IPS-18c (cell line): ENCODE results near the gene ZNF263.
A peak's percentile ranks its signal among the peaks of the same experiment; 100 is the strongest.

Experiments used
- H3K4me3 ChIP-seq: 2 replicates; pipeline ENCODE4 v1.7.0; 2013; ENCODE audit warnings: low read depth, mild to moderate bottlenecking, low read length, moderate library complexity; ENCODE audit not compliant: insufficient read depth
- H3K9me3 ChIP-seq: one replicate; pipeline ENCODE4 v1.6.1; 2013; ENCODE audit warnings: mild to moderate bottlenecking, low read length, moderate library complexity; ENCODE audit not compliant: control insufficient read depth, insufficient read depth

The ZNF263 gene

GRCh38 chr16:3295783-3296182, 12.5 kb downstream of the ZNF263 start:
- Histone ChIP-seq H3K4me3 (no peak overlapping the region), H3K9me3 (peaks cover 12% of the 10 kb centered on the region)

GRCh38 chr16:3304370-3304769, 21.1 kb downstream of the ZNF263 start:
- Histone ChIP-seq H3K4me3 (no peak overlapping the region; the same call in none of the 2 replicates), H3K9me3 (peaks cover 27% of the 10 kb centered on the region)

DNA sequence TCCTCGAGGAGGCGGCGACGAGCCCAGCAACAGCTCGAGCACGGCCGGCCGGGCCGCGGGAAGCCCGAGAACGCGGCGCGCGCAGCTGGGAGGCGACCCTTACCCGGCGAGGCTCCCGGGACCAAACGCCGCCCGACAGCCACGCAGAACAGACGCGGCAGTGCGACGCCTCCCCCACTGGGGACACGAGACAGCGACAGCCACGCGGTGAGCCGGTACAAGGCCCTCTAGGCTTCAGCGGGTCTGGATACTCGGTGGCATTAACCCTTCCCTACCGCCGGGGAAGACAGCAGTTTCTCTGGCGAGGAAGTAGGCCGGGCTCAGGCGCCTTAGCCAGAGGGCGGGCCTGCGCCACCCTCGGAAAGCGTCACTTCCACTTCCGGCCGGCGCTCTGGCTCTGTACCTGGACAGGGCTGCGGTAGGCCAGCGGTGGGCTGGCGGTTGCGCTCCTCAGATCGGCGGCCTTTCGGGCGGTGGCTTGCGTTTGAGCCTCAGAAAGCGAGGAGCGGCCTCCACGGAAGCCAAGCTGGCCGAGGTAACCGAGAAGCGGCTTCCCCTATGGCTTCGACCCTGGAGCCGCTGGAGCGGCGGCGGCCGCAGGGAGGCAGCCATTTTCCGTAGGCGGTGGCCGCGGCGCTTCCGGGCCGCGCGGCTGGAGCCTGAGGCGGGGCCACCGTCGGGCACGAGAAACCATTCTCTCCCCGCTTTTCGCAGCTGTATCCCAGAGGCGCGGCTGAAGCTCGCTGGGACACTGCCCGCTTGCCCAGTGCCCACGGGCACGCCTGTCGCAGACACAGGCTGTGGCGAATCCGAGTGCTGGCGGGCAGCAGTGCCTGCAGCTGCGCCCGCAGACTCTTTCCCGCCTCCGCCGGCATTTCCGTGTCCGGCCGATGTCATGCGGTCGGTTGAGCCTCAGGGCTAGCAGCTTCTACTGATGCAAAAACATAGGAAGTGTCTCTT, 22.1 kb downstream of the ZNF263 start, which contains the start of the genes TIGD7 and ZNF75A:
Gene TIGD7, minus strand, starts transcription at position 322 of the 960 bp plus-strand sequence. CDS start 4,816 bp downstream, outside the sequence.
Gene ZNF75A, plus strand, starts transcription at position 389 of the 960 bp plus-strand sequence. CDS start 2,932 bp downstream, outside the sequence.
- H3K4me3 ChIP-seq: peak within 1 kb of the TSS; percentile 88
- peaks cover 29% of the 10 kb centered on the region for H3K9me3 ChIP-seq

- Histone ChIP-seq H3K4me3 (peak overlapping the region; percentile 88), H3K9me3 (peaks cover 29% of the 10 kb centered on the region)
Measured at GRCh38 chr16:3306078-3306477, 22.8 kb downstream of the ZNF263 start.

DNA sequence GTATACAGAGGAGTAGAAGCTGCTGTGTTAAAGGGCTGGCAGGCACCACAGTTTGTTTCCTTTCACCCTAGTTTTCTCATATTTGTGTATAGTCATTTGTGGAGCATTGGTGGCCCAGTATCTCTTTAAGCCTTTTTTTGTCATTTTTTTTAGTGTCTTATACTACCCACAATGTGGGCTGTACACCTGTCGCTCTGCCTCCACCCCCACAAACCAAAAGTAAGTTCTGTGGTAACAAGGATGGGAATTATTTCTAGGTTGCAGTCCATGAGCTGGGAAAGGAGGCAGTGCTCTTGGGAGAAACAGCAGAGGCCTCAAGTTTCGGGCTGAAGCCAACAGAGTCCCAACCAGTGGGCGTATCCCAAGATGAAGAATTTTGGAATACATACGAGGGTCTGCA, 28.2 kb downstream of the ZNF263 start:
- no peak overlapping the region for H3K4me3 ChIP-seq
- H3K9me3 ChIP-seq: peaks cover 39% of the 10 kb centered on the region

DNA sequence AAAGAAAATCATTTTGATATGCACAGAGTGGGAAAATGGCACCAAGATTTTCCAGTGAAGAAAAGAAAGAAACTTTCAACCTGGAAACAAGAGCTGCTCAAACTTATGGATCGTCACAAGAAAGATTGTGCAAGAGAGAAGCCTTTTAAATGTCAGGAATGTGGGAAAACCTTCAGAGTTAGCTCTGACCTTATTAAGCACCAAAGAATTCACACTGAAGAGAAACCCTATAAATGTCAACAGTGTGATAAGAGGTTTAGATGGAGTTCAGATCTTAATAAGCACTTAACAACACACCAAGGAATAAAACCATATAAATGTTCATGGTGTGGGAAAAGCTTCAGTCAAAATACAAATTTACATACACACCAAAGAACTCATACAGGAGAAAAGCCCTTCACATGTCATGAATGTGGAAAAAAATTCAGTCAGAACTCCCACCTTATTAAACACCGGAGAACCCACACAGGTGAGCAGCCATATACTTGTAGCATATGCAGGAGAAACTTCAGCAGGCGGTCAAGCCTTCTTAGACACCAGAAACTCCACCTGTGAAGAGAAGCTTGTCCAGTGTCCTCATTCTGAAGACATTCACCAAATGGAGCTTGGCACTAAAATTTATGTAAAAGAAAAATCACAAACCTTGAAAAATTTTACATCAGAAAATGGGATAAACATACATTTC, 34.2 kb downstream of the ZNF263 start:
- peaks cover 37% of the 10 kb centered on the region for H3K9me3 ChIP-seq
- no peak overlapping the region for H3K4me3 ChIP-seq

- peaks cover 26% of the 10 kb centered on the region for H3K9me3 ChIP-seq
- no peak overlapping the region for H3K4me3 ChIP-seq
Measured at GRCh38 chr16:3321816-3322215, 38.5 kb downstream of the ZNF263 start.

DNA sequence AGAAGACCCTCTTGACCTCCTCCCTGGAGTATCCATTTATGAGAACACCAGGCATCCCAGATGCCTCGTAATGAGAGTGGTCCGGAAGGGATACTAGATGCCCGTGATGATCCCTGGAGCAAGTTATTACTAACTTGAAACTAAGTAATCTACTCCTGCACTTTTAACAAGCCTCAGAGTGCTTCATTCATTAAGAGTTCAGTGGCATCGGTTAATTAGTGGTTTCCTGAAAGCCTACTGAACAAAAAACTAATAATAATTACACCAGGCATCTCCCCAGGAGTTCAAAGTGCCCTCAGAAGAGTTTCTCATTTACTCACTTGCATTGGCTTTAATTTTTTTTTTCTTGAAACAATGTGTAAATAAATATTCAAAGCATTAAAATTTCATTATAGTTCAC, 44.2 kb downstream of the ZNF263 start:
- Histone ChIP-seq H3K4me3 (no peak overlapping the region), H3K9me3 (peaks cover 4% of the 10 kb centered on the region)

- peaks cover 4% of the 10 kb centered on the region for H3K9me3 ChIP-seq
- no peak overlapping the region for H3K4me3 ChIP-seq
Measured at GRCh38 chr16:3328104-3328503, 44.8 kb downstream of the ZNF263 start.

GRCh38 chr16:3328643-3329042, 45.4 kb downstream of the ZNF263 start:
- Histone ChIP-seq H3K9me3 (peaks cover 4% of the 10 kb centered on the region), H3K4me3 (no peak overlapping the region)
